IMR-90 (cell line): ENCODE data around the gene STAM. TPM values are rescaled to one million over a fixed set of nuclear protein-coding genes. Genes with fewer than 3 reads are reported as not detected.

ENCODE experiments used
- ATAC-seq: fragments of 200-7000 bp; cut with Tn5 transposase; 2 replicates; pipeline ENCODE4 v1.9.1; 2020; ENCODE audit warnings: low read depth, mild to moderate bottlenecking, moderate library complexity
- BruUV-seq: library from RNA; stranded (reverse); fragments of 400-500 nt; replicated peaks from 2 replicates; lab custom pipeline; 2021; lab: Mats Ljungman, UMichigan
- CTCF ChIA-PET: fragments of 300-600 bp; formaldehyde crosslinking; extraction: SDS; loops from one replicate; lab custom pipeline; 2021; ENCODE audit warnings: antibody characterized with exemption; lab: Yijun Ruan, JAX
- POLR2A ChIA-PET: fragments of 300-600 bp; sonication (Branson Sonifier 250); formaldehyde crosslinking; loops from one replicate; lab custom pipeline; 2022; ENCODE audit warnings: antibody characterized with exemption; ENCODE audit not compliant: unreplicated experiment; lab: Charles Lee
- DNase-seq: peaks from one replicate; pipeline ENCODE4 v3.0.0; 2013
- H2AFZ ChIP-seq: replicated peaks from 2 replicates; pipeline ENCODE3; 2013; ENCODE audit warnings: low read length, mild to moderate bottlenecking; ENCODE audit not compliant: poor library complexity
- H2AK5ac ChIP-seq: 2 replicates; pipeline ENCODE4 v1.6.1; 2013; ENCODE audit warnings: low read depth, low read length, inconsistent platforms
- H2AK9ac ChIP-seq: replicated peaks from 2 replicates; pipeline ENCODE3; 2013; ENCODE audit warnings: mild to moderate bottlenecking, low read depth, low read length, moderate library complexity; ENCODE audit not compliant: poor library complexity
- H2BK120ac ChIP-seq: 2 replicates; pipeline ENCODE4 v1.6.1; 2013; ENCODE audit warnings: low read depth, low read length, inconsistent platforms
- H2BK15ac ChIP-seq: 3 replicates; pipeline ENCODE4 v1.6.1; 2013; ENCODE audit warnings: low read depth, low read length, inconsistent platforms
- H2BK20ac ChIP-seq: 2 replicates; pipeline ENCODE4 v1.6.1; 2013; ENCODE audit warnings: low read depth, mild to moderate bottlenecking, inconsistent platforms, low read length, moderate library complexity
- H2BK5ac ChIP-seq: 2 replicates; pipeline ENCODE4 v1.6.1; 2013; ENCODE audit warnings: mild to moderate bottlenecking, low read depth, low read length, inconsistent platforms; ENCODE audit not compliant: poor library complexity, severe bottlenecking
- H3K14ac ChIP-seq: replicated peaks from 2 replicates; pipeline ENCODE4 v1.6.1; 2013; ENCODE audit warnings: low read depth, low read length, inconsistent platforms
- H3K18ac ChIP-seq: 2 replicates; pipeline ENCODE4 v1.6.1; 2013; ENCODE audit warnings: low read depth, low read length, control low read depth
- H3K23ac ChIP-seq: 2 replicates; pipeline ENCODE4 v1.6.1; 2013; ENCODE audit warnings: low read depth, low read length, inconsistent platforms
- H3K27ac ChIP-seq: 2 replicates; pipeline ENCODE4 v1.5.1; 2013; ENCODE audit warnings: mild to moderate bottlenecking, control low read depth, low read length; ENCODE audit not compliant: insufficient read depth
- H3K27me3 ChIP-seq: 2 replicates; pipeline ENCODE4 v1.6.1; 2013; ENCODE audit warnings: low read length; ENCODE audit not compliant: control insufficient read depth, insufficient read depth
- H3K36me3 ChIP-seq: 2 replicates; pipeline ENCODE4 v1.6.1; 2013; ENCODE audit warnings: low read length, mixed read lengths; ENCODE audit not compliant: control insufficient read depth, insufficient read depth
- H3K4ac ChIP-seq: 2 replicates; pipeline ENCODE4 v1.6.1; 2013; ENCODE audit warnings: low read depth, low read length, inconsistent platforms
- H3K4me1 ChIP-seq: 2 replicates; pipeline ENCODE4 v1.6.1; 2013; ENCODE audit warnings: low read length, mixed read lengths; ENCODE audit not compliant: control insufficient read depth, insufficient read depth
- H3K4me2 ChIP-seq: 2 replicates; pipeline ENCODE4 v1.6.1; 2013; ENCODE audit warnings: low read depth, mild to moderate bottlenecking, control low read depth, low read length, moderate library complexity
- H3K4me3 ChIP-seq: 2 replicates; pipeline ENCODE4 v1.5.1; 2013; ENCODE audit warnings: low read depth, mild to moderate bottlenecking, control low read depth, low read length, moderate library complexity; ENCODE audit not compliant: insufficient read depth
- H3K56ac ChIP-seq: 2 replicates; pipeline ENCODE4 v1.6.1; 2013; ENCODE audit warnings: low read length, inconsistent platforms; ENCODE audit not compliant: insufficient read depth; ENCODE audit errors: extremely low read depth
- H3K79me1 ChIP-seq, 2 experiments: 2 replicates each; pipeline ENCODE4 v1.6.1; 2013; ENCODE audit warnings: low read length in 2 of 2, inconsistent platforms in 1 of 2, low read depth in 1 of 2
- H3K9ac ChIP-seq: 2 replicates; pipeline ENCODE4 v1.6.1; 2013; ENCODE audit warnings: low read depth, low read length, control low read depth
- H3K9me1 ChIP-seq: 2 replicates; pipeline ENCODE4 v1.6.1; 2013; ENCODE audit warnings: low read length, inconsistent platforms; ENCODE audit not compliant: insufficient read depth
- H3K9me3 ChIP-seq: 2 replicates; pipeline ENCODE4 v1.6.1; 2013; ENCODE audit warnings: low read length; ENCODE audit not compliant: control insufficient read depth, insufficient read depth
- H4K20me1 ChIP-seq: 2 replicates; pipeline ENCODE4 v1.6.1; 2013; ENCODE audit warnings: low read length, inconsistent platforms; ENCODE audit not compliant: insufficient read depth
- H4K5ac ChIP-seq: 2 replicates; pipeline ENCODE4 v1.6.1; 2013; ENCODE audit warnings: mild to moderate bottlenecking, low read depth, low read length, control low read depth
- H4K8ac ChIP-seq, 2 experiments: 2 replicates each; pipeline ENCODE4 v1.6.1; 2013; ENCODE audit warnings: low read depth in 2 of 2, low read length in 2 of 2, control low read depth in 1 of 2, inconsistent platforms in 1 of 2
- H4K91ac ChIP-seq: 2 replicates; pipeline ENCODE4 v1.6.1; 2013; ENCODE audit warnings: low read depth, low read length, inconsistent platforms; ENCODE audit not compliant: insufficient read depth
- BHLHE40 ChIP-seq: fragments of 150-350 bp; IDR thresholded peaks from 2 replicates; pipeline ENCODE4 v1.6.1; 2016; ENCODE audit warnings: mild to moderate bottlenecking, low read depth, low read length
- CEBPB ChIP-seq: IDR thresholded peaks from 2 replicates; pipeline ENCODE4 v1.6.1; 2012; ENCODE audit warnings: low read depth, low read length, improper control_type of control experiment
- CHD1 ChIP-seq: IDR thresholded peaks from 2 replicates; pipeline ENCODE4 v1.6.1; 2012; ENCODE audit warnings: low read depth, low read length, improper control_type of control experiment
- FOS ChIP-seq: fragments of 150-350 bp; IDR thresholded peaks from 2 replicates; pipeline ENCODE4 v1.6.1; 2016; ENCODE audit warnings: low read depth, low read length
- MAFK ChIP-seq: IDR thresholded peaks from 2 replicates; pipeline ENCODE4 v1.6.1; 2012; ENCODE audit warnings: low read depth, low read length, improper control_type of control experiment
- MXI1 ChIP-seq: IDR thresholded peaks from 2 replicates; pipeline ENCODE4 v1.6.1; 2012; ENCODE audit warnings: low read depth, mild to moderate bottlenecking, low read length, moderate library complexity, borderline replicate concordance
- NFE2L2 ChIP-seq: fragments of 150-350 bp; IDR thresholded peaks from 2 replicates; pipeline ENCODE4 v1.6.1; 2016; ENCODE audit warnings: low read depth, mild to moderate bottlenecking, low read length
- POLR2A ChIP-seq: IDR thresholded peaks from 2 replicates; pipeline ENCODE4 v1.6.1; 2012; ENCODE audit warnings: mild to moderate bottlenecking, low read depth, low read length
- RAD21 ChIP-seq: IDR thresholded peaks from 2 replicates; pipeline ENCODE4 v1.6.1; 2012; ENCODE audit warnings: low read length, improper control_type of control experiment
- RCOR1 ChIP-seq: IDR thresholded peaks from 2 replicates; pipeline ENCODE4 v1.6.1; 2012; ENCODE audit warnings: mild to moderate bottlenecking, low read length, improper control_type of control experiment; ENCODE audit not compliant: insufficient replicate concordance
- SMC3 ChIP-seq: fragments of 150-350 bp; IDR thresholded peaks from 2 replicates; pipeline ENCODE4 v1.6.1; 2016; ENCODE audit warnings: low read depth, mild to moderate bottlenecking, antibody characterized with exemption, low read length, moderate library complexity
- WGBS, 2 experiments: methylation state at CpG; one replicate each; pipeline versions ENCODE4 v1.1.5 to v1.1.7; 2013; ENCODE audit warnings: missing lambda C conversion rate in 2 of 2; ENCODE audit not compliant: insufficient read length in 1 of 2; ENCODE audit errors: extremely low coverage in 2 of 2; 5-methylcytosine and 5-hydroxymethylcytosine counted together
- dilution Hi-C: fragments of 300-500 bp; cut with HindIII; formaldehyde crosslinking; loops from one replicate; pipeline ENCODE4 v1.14.3; 2018; ENCODE audit warnings: low sequenced_read_pairs; ENCODE audit not compliant: unreplicated experiment
- in situ Hi-C: fragments of 300-500 bp; cut with MboI; formaldehyde crosslinking; loops from 3 replicates; pipeline ENCODE4 v1.14.3; 2019; ENCODE audit warnings: low sequenced_read_pairs, inconsistent platforms, mixed read lengths
- intact Hi-C: fragments of 100-400 bp; cut with micrococcal nuclease; formaldehyde crosslinking; loops from 2 replicates; pipeline ENCODE4 v1.10.0; 2022
- polyA plus RNA-seq, 3 experiments: library from polyadenylated mRNA; depleted of rRNA; stranded (reverse); fragments of >200 nt; gene quantifications; 2 replicates each; pipeline ENCODE4 v1.2.3, GENCODE V29; 2012; ENCODE audit warnings: low replicate concordance in 1 of 3
- total RNA-seq: library from RNA; depleted of rRNA; stranded (reverse); fragments of >200 nt; gene quantifications from 2 replicates; pipeline ENCODE4 v1.2.3, GENCODE V29; 2012
- TF ChIP-seq, protein P1 (sequence below): conservative IDR thresholded peaks from 2 replicates; pipeline ENCODE4 v1.5.1; 2012; ENCODE audit warnings: mild to moderate bottlenecking, low read depth, low read length, improper control_type of control experiment
- TF ChIP-seq, protein P2 (sequence below): fragments of 150-350 bp; IDR thresholded peaks from 2 replicates; pipeline ENCODE4 v1.6.1; 2016; ENCODE audit warnings: low read depth, mild to moderate bottlenecking, low read length, moderate library complexity, borderline replicate concordance
- TF ChIP-seq, protein P3 (sequence below): fragments of 150-350 bp; IDR thresholded peaks from 2 replicates; pipeline ENCODE4 v1.6.1; 2017; ENCODE audit warnings: mild to moderate bottlenecking, antibody characterized with exemption, low read length, low read depth

Gene STAM
- total and polyA plus RNA-seq, 2 of the 4 experiments (the other 2 are of a cell fraction) = 22.9 to 23.3 TPM

DNA sequence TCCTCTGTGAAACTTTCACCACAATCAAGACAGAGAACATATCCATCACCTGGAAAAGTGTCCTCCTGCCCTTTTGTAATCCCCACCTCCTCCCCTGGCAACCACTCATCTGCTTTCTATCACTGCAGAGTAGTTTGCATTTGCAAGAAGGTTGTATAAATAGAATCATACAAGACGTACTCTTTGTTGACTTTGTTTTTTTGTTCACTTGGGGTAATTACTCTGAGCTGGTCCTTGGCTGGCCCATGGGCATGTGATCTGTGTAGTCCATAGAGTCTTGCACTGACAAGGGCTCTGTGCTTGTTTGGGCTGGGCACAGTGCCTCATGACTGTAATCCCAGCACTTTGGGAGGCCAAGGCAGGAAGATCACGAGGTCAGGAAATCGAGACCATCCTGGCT, 19.0 kb upstream of the STAM start:
- Histone ChIP-seq H4K91ac (no peak overlapping the region), H3K56ac (no peak overlapping the region), H3K9me1 (no peaks in the 10 kb centered on the region), H2BK5ac (no peak overlapping the region), H3K79me1 (no peaks in the 10 kb centered on the region), H4K8ac (no peak overlapping the region), H2BK20ac (no peak overlapping the region), H3K14ac (no peak overlapping the region), H3K27me3 (peaks cover 6% of the 10 kb centered on the region), H2AFZ (no peak overlapping the region), H3K9ac (no peak overlapping the region), H3K36me3 (no peaks in the 10 kb centered on the region), H3K9me3 (0 out of 2 replicates have a peak, but pooled peaks cover 2% of the 10 kb centered on the region), H3K27ac (no peak overlapping the region), H2BK15ac (no peak overlapping the region), H3K4me1 (no peaks in the 10 kb centered on the region), H4K5ac (no peak overlapping the region), H3K23ac (no peak overlapping the region), H3K4me3 (no peak overlapping the region), H3K4ac (no peak overlapping the region), H4K20me1 (no peaks in the 10 kb centered on the region), H2AK5ac (no peak overlapping the region), H3K18ac (no peak overlapping the region), H3K4me2 (no peak overlapping the region), H2BK120ac (no peak overlapping the region), H2AK9ac (no peak overlapping the region)
- BruUV-seq = no TSS peak
- ATAC-seq (no peak), DNase-seq (no peak)
- TF ChIP-seq MAFK (no peak), POLR2A (no peak), FOS (no peak), SMC3 (no peak), NFE2L2 (no peak), RCOR1 (no peak), MXI1 (no peak), CHD1 (no peak), CEBPB (no peak), RAD21 (no peak), BHLHE40 (no peak)
- TF ChIP-seq, protein P1, sequence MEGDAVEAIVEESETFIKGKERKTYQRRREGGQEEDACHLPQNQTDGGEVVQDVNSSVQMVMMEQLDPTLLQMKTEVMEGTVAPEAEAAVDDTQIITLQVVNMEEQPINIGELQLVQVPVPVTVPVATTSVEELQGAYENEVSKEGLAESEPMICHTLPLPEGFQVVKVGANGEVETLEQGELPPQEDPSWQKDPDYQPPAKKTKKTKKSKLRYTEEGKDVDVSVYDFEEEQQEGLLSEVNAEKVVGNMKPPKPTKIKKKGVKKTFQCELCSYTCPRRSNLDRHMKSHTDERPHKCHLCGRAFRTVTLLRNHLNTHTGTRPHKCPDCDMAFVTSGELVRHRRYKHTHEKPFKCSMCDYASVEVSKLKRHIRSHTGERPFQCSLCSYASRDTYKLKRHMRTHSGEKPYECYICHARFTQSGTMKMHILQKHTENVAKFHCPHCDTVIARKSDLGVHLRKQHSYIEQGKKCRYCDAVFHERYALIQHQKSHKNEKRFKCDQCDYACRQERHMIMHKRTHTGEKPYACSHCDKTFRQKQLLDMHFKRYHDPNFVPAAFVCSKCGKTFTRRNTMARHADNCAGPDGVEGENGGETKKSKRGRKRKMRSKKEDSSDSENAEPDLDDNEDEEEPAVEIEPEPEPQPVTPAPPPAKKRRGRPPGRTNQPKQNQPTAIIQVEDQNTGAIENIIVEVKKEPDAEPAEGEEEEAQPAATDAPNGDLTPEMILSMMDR = no peak
- TF ChIP-seq, protein P2, sequence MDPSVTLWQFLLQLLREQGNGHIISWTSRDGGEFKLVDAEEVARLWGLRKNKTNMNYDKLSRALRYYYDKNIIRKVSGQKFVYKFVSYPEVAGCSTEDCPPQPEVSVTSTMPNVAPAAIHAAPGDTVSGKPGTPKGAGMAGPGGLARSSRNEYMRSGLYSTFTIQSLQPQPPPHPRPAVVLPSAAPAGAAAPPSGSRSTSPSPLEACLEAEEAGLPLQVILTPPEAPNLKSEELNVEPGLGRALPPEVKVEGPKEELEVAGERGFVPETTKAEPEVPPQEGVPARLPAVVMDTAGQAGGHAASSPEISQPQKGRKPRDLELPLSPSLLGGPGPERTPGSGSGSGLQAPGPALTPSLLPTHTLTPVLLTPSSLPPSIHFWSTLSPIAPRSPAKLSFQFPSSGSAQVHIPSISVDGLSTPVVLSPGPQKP = no peak
- TF ChIP-seq, protein P3, sequence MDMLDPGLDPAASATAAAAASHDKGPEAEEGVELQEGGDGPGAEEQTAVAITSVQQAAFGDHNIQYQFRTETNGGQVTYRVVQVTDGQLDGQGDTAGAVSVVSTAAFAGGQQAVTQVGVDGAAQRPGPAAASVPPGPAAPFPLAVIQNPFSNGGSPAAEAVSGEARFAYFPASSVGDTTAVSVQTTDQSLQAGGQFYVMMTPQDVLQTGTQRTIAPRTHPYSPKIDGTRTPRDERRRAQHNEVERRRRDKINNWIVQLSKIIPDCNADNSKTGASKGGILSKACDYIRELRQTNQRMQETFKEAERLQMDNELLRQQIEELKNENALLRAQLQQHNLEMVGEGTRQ = no peak
- dilution Hi-C loops (no loop called here), in situ Hi-C loops (loop anchor here (25.0 kb wide), 1 partner anchor 788 kb away; no protein-coding TSS in a partner anchor), intact Hi-C loops (no loop called here)
- POLR2A ChIA-PET = no interaction called here
- CTCF ChIA-PET = no interaction called here
- 59% methylated on average over 3 of the region's 3 CpGs; no CpG with 5 or more reads in 1 of the 2 experiments for WGBS, 2 experiments
